ENCODE data around the gene GZMH.
"Not testable (repeated sequence)": the region's sequence is repeated elsewhere in the genome, so short reads cannot be mapped to it uniquely, and the experiment has no call there.

Gene GZMH, protein sequence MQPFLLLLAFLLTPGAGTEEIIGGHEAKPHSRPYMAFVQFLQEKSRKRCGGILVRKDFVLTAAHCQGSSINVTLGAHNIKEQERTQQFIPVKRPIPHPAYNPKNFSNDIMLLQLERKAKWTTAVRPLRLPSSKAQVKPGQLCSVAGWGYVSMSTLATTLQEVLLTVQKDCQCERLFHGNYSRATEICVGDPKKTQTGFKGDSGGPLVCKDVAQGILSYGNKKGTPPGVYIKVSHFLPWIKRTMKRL

DNA sequence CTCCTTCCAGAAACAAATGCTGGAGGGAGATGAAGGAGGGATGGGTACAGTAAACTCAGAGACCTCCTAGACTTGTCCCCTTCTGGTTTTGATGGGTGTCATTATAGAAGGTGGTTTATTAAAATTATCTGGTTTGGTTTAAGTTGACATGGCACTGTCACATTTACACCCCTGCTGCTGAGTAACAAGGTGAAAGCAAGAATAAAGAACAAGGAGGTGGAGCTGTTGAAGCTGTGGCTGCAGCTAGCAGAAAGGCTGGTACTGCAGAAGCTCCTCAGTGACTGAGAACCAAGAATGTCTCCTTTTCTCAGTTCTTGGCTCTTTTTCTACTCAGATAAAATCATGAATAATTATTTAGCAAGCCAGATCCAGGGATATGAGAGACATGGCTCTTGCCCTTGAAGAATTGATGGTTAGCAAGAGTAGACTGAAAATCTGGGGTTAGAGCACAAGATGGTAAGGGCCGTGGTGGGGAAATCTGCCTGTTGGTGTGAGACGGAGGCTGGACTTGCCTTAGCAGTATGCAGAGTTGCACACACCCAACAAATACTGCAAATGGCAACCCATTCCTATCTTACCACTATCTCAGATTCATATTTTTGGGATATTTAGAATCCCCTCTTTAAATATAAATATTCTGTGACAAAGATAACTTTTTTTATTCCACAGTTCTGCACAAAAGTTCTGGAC lies at the start of gene GZMH:
GZMH (minus strand) TSS at position 31 of the 690 bp plus-strand sequence. CDS start 72 bp downstream, outside the sequence.
- DNase-seq (ENCODE audit: low spot score): no peak

DNA sequence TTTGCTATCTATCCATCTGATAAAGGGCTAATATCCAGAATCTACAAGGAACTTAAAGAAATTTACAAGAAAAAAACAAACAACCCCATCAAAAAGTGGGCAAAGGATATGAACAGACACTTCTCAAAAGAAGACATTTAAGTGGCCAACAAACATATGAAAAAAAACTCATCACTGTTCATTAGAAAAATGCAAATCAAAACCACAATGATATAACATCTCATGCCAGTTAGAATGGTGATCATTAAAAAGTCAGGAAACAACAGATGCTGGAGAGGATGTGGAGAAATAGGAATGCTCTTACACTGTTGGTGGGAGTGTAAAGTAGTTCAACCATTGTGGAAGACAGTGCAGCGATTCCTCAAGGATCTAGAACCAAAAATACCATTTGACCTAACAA lies 38.9 kb upstream of the GZMH start:
- not testable (repeated sequence) for DNase-seq (ENCODE audit: low spot score)

- DNase-seq (ENCODE audit: low spot score): no peak
These were observed 30.4 kb upstream of the GZMH start for GRCh38 chr14:24639905-24640304.

- DNase-seq (ENCODE audit: low spot score): no peak
These were observed 29.8 kb upstream of the GZMH start for GRCh38 chr14:24639270-24639669.

GRCh38 chr14:24634158-24634557 lies 24.7 kb upstream of the GZMH start, which contains the start of gene GZMB:
GZMB (minus strand) TSS chr14:24634190; CDS start chr14:24634160, 30 bp downstream.
- DNase-seq (ENCODE audit: low spot score): no peak

DNA sequence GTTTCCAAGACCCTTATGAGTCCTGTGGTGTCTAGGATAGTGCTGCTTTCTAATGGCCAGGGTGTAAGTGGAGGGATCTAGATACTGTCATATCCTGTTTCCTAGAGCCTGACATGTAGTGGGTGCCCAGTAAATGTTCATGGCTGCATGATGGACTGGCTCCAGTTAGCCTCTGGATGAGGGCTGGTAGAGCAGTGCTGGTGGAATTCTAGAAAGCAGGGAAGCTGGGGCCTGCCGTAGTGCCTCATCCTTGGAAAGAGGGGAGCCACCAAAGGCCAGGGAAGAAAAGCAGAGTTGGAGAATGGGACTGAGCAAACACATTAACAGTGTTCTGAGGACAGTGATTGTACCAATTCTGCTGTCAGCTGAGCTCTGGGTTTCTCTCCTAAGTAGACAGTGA lies 23.9 kb upstream of the GZMH start:
- DNase-seq (ENCODE audit: low spot score): no peak

DNA sequence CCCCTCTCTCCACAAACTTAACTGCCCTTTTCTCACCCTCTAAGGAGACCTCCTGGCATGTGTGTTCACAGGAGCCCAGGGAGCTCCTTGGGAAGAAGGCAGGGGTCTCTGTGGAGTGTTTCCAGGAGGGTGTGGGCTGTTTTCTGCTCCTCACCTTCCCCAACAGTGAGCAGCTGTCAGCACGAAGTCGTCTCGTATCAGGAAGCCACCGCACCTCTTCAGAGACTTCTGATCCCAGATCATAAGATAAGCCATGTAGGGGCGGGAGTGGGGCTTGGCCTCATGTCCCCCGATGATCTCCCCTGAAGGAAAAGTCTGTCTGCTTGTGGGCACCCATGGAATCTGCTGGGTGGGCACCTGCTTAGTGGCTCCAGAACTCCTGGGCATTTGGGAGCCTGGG lies 23.3 kb upstream of the GZMH start:
- no peak for DNase-seq (ENCODE audit: low spot score)

DNA sequence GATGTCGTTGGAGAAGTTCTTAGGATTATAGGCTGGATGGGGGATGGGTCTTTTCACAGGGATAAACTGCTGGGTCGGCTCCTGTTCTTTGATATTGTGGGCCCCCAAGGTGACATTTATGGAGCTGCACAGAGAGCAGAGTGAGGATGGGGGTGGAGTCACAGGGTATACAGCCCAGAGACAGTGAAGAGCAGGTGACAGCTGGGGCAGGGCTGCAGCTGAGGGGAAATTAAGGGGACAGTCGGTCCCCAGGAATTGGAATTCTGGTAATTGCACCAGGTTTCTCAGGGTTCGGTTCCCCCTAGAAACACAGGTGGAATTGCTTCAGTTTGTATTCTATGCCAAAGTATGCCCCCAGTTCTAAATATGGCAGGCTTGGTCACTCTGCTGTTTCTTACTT lies 22.9 kb upstream of the GZMH start:
- no peak for DNase-seq (ENCODE audit: low spot score)

DNA sequence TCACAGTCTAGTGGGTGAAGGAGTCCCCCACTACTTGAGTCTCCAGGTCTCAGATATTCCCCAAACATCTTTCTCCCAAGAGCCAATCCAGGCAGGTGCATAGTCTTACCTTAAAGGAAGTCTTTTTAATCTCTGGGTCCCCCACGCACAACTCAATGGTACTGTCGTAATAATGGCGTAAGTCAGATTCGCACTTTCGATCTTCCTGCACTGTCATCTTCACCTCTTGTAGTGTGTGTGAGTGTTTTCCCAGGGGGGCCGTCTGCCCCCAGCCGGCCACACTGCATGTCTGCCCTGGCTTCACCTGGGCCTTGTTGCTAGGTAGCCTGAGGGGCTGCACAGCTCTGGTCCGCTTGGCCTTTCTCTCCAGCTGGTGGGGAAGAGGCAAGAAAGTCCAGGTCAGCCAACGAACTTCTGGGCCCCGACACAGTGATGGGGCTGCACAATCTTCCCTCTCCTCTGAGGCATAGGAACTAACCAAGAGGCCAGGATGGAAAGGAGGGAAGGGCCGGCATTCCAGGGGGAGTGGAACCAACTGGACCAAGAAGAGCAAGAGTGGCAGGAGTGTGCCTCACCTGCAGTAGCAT lies 22.4 kb upstream of the GZMH start:
- no peak for DNase-seq (ENCODE audit: low spot score)

GRCh38 chr14:24630872-24631477 lies 21.5 kb upstream of the GZMH start:
- DNase-seq (ENCODE audit: low spot score): no peak

- no peak for DNase-seq (ENCODE audit: low spot score)
These were observed 20.8 kb upstream of the GZMH start for GRCh38 chr14:24630087-24630871.

DNA sequence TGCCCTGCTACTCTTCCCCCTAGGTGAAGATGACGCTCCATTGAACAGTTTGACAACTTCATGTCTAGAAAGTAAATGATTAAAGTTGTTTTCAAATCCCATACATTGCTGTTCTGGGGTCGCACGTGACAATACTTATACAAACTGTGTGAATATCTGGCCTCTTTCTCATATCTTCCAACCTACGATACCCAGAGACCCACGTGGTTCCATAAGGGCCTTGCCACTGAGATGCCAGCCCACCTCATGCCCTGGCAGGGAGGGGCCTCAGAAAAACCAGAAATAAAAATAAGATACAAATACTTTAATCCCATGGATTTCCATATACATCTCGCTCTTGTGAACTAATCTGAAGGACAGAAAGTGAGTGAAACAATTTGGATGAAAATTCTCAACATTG lies 20.0 kb upstream of the GZMH start:
- DNase-seq (ENCODE audit: low spot score): no peak

GRCh38 chr14:24613747-24614146 lies 4.3 kb upstream of the GZMH start:
- DNase-seq (ENCODE audit: low spot score): no peak

- no peak for DNase-seq (ENCODE audit: low spot score)
These were observed 3.8 kb upstream of the GZMH start for GRCh38 chr14:24613241-24613640.

DNA sequence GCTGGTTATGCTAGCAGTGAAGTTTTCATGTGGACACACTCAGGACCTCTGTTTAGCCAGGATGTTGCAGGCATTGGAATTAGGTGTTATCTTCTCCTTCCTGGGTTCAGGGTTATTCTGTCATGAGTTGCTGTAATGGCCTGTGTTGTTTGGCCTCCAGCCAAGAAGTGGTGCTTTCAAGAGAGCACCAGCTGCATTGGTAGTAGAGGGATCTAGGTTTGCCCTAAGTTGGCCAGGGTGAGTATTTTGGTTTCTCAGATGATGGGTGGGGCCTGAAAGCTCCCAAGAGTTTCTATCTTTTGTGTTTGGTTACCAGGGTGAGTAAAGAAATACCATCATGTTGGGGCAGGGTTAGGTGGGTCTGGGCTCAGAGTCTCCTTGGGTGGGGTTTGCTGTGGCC lies 2.7 kb upstream of the GZMH start:
- DNase-seq (ENCODE audit: low spot score): no peak

- no peak for DNase-seq (ENCODE audit: low spot score)
These were observed 1.6 kb downstream of the GZMH start for GRCh38 chr14:24607635-24608514.

- DNase-seq (ENCODE audit: low spot score): no peak
These were observed 2.4 kb downstream of the GZMH start for GRCh38 chr14:24607081-24607480.

- no peak for DNase-seq (ENCODE audit: low spot score)
These were observed 3.2 kb downstream of the GZMH start for GRCh38 chr14:24606297-24606696.

GRCh38 chr14:24605435-24606190 lies 3.9 kb downstream of the GZMH start:
- DNase-seq (ENCODE audit: low spot score): peak; percentile 38

- DNase-seq (ENCODE audit: low spot score): no peak
These were observed 12.1 kb downstream of the GZMH start for GRCh38 chr14:24597403-24597802.

Data from RKO (cell line).